Measurements from ENCODE around the gene IQGAP1. TPM values are rescaled to one million over a fixed set of nuclear protein-coding genes. Genes with fewer than 3 reads are reported as not detected.

Gene IQGAP1
- total RNA-seq, 1 donor, result 297 TPM

DNA sequence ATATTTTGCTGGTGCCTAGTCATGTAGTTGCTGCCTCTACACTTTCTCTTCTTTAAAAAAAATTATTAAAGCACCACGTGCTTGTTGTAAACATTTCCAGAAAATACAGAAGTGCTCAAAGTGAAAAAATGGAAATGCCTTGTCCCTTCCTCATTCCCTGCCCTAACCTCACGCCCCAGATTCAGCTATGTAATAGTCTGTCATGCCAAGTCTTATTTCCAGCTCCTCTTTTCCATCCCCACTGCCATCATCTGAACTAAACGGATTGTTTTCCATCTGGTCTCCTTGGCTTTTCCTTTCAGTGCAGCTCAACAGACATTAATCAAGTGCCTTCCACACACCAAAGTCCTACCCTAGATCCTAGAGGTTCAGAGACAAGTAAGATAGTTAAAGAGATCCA lies 20.5 kb upstream of the IQGAP1 start:
- peak; percentile 51 for DNase-seq (ENCODE audit: low read depth)
- H3K4me3 ChIP-seq (ENCODE audit: low read depth, low read length), result no peak overlapping the region
- TF ChIP-seq, protein P1, sequence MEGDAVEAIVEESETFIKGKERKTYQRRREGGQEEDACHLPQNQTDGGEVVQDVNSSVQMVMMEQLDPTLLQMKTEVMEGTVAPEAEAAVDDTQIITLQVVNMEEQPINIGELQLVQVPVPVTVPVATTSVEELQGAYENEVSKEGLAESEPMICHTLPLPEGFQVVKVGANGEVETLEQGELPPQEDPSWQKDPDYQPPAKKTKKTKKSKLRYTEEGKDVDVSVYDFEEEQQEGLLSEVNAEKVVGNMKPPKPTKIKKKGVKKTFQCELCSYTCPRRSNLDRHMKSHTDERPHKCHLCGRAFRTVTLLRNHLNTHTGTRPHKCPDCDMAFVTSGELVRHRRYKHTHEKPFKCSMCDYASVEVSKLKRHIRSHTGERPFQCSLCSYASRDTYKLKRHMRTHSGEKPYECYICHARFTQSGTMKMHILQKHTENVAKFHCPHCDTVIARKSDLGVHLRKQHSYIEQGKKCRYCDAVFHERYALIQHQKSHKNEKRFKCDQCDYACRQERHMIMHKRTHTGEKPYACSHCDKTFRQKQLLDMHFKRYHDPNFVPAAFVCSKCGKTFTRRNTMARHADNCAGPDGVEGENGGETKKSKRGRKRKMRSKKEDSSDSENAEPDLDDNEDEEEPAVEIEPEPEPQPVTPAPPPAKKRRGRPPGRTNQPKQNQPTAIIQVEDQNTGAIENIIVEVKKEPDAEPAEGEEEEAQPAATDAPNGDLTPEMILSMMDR (IDR thresholded peaks at IDR 0.05; ENCODE audit: insufficient read depth, low read depth, low read length), result no peak

- H3K4me3 ChIP-seq (ENCODE audit: low read depth, low read length), result no peak overlapping the region
- DNase-seq (ENCODE audit: low read depth), result no peak
- TF ChIP-seq, protein P1 (IDR thresholded peaks at IDR 0.05; ENCODE audit: insufficient read depth, low read depth, low read length), result no peak
Measured at GRCh38 chr15:90375071-90375470, 13.0 kb upstream of the IQGAP1 start.

DNA sequence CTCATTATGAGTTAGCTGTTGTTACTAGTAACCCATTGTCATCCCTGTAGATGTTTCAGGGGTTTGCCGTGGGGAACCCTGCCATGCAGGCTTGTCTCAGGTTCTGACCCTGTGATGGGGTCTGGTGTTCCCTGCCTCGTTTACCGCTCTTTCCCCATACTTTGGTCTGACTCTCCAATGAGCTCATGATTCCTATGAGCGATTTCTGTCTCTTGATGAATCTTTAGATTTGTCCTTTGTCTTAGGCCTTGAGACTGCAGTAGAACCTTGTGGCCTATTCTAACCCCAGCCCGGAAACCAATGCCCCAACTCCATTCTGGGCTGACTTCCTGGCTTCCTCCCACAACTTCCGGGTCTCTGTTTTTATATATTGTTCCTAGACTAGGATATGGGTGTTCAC lies 11.3 kb upstream of the IQGAP1 start:
- TF ChIP-seq, protein P1 (IDR thresholded peaks at IDR 0.05; ENCODE audit: insufficient read depth, low read depth, low read length), result no peak
- DNase-seq (ENCODE audit: low read depth), result no peak
- H3K4me3 ChIP-seq (ENCODE audit: low read depth, low read length), result no peak overlapping the region

DNA sequence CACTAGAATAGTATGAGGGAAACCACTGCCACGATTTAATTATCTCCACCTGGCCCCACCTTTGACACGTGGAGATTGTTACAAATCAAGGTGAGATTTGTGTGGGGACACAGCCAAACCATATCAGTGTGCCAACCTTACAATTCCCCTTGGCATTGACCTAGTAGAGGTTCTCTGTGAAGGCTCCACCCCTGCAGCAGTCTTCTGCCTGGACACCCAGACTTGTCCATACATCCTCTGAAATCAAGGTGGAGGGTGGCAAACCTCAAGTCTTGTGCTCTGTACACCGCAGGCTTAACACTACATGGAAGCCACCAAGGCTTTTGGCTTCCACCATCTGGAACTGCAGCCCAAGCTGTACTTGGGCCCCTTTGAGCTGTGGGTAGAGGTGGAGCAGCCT lies 8.8 kb upstream of the IQGAP1 start:
- no peak overlapping the region for H3K4me3 ChIP-seq (ENCODE audit: low read depth, low read length)
- TF ChIP-seq, protein P1 (IDR thresholded peaks at IDR 0.05; ENCODE audit: insufficient read depth, low read depth, low read length), result no peak
- DNase-seq (ENCODE audit: low read depth), result no peak

- no peak for DNase-seq (ENCODE audit: low read depth)
- H3K4me3 ChIP-seq (ENCODE audit: low read depth, low read length), result no peak overlapping the region
- TF ChIP-seq, protein P1 (IDR thresholded peaks at IDR 0.05; ENCODE audit: insufficient read depth, low read depth, low read length), result no peak
Measured at GRCh38 chr15:90381515-90381914, 6.5 kb upstream of the IQGAP1 start.

- TF ChIP-seq, protein P1 (IDR thresholded peaks at IDR 0.05; ENCODE audit: insufficient read depth, low read depth, low read length), result no peak
- H3K4me3 ChIP-seq (ENCODE audit: low read depth, low read length), result no peak overlapping the region
- DNase-seq (ENCODE audit: low read depth), result no peak
Measured at GRCh38 chr15:90382320-90382719, 5.7 kb upstream of the IQGAP1 start.

DNA sequence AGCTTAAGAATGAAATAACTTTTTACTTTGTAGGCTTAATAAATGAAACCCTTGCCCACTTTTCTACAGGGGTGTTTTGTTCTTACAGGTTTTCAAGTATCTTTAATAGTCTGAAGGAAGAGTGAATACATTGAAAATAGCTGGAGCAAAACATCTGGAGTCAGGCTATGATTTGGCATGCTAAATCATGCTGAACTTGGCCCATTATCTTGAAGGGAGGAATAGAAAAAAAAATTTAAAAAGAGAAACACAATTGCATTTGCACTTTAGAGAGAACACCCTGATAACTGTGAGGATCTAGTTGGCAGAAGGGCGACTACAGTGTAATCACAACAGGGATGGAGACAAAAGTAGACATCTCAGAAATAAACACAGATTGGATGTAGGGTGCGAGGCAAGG lies 1.8 kb upstream of the IQGAP1 start:
- DNase-seq (ENCODE audit: low read depth), result no peak
- no peak overlapping the region for H3K4me3 ChIP-seq (ENCODE audit: low read depth, low read length)
- TF ChIP-seq, protein P1 (IDR thresholded peaks at IDR 0.05; ENCODE audit: insufficient read depth, low read depth, low read length), result no peak
